ENCODE measurements around the gene TENT4A.

DNA sequence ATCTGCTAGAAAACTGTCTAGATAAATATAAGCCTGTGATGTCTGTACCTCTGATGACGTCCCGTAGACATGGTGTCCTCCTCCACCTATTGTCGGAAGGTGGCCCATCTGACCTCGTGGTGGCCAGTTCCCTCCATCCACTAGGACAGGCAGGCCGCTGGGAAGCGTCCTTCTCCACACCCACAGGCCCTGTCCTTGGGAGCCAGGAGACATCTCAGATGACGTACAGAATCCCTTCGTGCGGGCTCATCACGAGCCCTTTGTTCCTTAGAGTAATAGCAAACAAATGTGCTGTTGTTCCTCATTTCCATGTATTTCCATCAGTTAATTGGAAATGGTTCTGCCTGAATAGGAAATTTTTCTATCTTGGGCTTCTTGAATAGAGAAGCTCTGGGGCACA is 38.3 kb upstream of the TENT4A start:
- TF ChIP-seq, protein P1, sequence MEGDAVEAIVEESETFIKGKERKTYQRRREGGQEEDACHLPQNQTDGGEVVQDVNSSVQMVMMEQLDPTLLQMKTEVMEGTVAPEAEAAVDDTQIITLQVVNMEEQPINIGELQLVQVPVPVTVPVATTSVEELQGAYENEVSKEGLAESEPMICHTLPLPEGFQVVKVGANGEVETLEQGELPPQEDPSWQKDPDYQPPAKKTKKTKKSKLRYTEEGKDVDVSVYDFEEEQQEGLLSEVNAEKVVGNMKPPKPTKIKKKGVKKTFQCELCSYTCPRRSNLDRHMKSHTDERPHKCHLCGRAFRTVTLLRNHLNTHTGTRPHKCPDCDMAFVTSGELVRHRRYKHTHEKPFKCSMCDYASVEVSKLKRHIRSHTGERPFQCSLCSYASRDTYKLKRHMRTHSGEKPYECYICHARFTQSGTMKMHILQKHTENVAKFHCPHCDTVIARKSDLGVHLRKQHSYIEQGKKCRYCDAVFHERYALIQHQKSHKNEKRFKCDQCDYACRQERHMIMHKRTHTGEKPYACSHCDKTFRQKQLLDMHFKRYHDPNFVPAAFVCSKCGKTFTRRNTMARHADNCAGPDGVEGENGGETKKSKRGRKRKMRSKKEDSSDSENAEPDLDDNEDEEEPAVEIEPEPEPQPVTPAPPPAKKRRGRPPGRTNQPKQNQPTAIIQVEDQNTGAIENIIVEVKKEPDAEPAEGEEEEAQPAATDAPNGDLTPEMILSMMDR (IDR thresholded peaks at IDR 0.05) = no peak
- TF ChIP-seq POLR2AphosphoS5 (IDR thresholded peaks at IDR 0.05) = no peak

Data from stomach (tissue), 4 donors.